ENCODE data around the gene TMPRSS6. TPM values are rescaled to one million over a fixed set of nuclear protein-coding genes. Genes with fewer than 3 reads are reported as not detected.

TMPRSS6 gene
- total and polyA plus RNA-seq, 2 of the 13 experiments (the other 11 are each of a cell fraction or from before 2014, with no cell fraction given): 4.2 to 4.8 TPM

DNA sequence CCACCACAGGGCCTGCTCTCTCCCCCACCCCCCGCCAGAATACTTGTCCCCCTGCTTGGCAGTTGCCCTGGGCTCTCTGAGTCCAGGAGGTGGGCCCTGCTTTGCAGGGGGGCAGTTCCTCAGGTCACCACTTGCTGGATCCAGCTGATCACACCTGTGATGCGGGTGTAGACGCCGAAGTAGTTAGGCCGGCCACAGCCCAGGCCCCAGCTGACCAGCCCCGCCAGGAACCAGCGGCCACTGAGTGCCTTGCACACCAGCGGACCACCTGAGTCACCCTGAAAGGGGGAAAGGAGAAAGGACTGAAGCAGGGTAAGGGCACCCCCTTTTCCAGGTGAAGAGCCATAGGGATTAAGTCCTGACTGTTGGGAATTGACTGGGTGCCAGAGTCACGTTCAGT is 43.6 kb downstream of the TMPRSS6 start:
- no peak overlapping the region for H3K4me2 ChIP-seq (ENCODE audit: low read depth, low read length)
- in situ Hi-C loops (cut with HindIII; ENCODE audit: extremely low pct_ligation_motif_present, low pct_unique_long_range_greater_than_20kb): no loop called here
- no peaks in the 10 kb centered on the region for H3K79me2 ChIP-seq (ENCODE audit: insufficient read depth, low read length)
- no peak overlapping the region for H3K4me3 ChIP-seq (replicated peaks in 1 of 3; ENCODE audit: insufficient read depth in 1 of 3, low read depth in 2 of 3, low read length in 3 of 3)
- H2AFZ ChIP-seq (ENCODE audit: low read length): no peak overlapping the region
- intact Hi-C loops (cut with micrococcal nuclease; ENCODE audit: unreplicated experiment): no loop called here
- no peak for DNase-seq (ENCODE audit: low spot score)
- no TSS peak for BruUV-seq (replicated peaks)
- CTCF ChIA-PET (ENCODE audit: low intra/inter-chr PET ratio, low total read pairs): no interaction called here
- no peak overlapping the region for H3K9ac ChIP-seq (ENCODE audit: insufficient read depth, low read depth, low read length)
- ATAC-seq: no peak
- peaks cover 19% of the 10 kb centered on the region for H3K4me1 ChIP-seq (ENCODE audit: insufficient read depth, low read length)
- H3K9me3 ChIP-seq (ENCODE audit: low read length): no peaks in the 10 kb centered on the region
- no peaks in the 10 kb centered on the region for H3K27me3 ChIP-seq (ENCODE audit: control insufficient read depth in 1 of 2, insufficient read depth in 2 of 2, low read length in 2 of 2)
- no peaks in the 10 kb centered on the region for H4K20me1 ChIP-seq (ENCODE audit: insufficient read depth, low read length)
- no peak overlapping the region for H3K27ac ChIP-seq (ENCODE audit: extremely low read length, insufficient read depth, low read length)
- POLR2A ChIA-PET: interaction anchor here (1.0 kb wide), 1 partner anchor 14 kb away, joined by 3 read pairs; no protein-coding TSS in a partner anchor
- no peak for TF ChIP-seq MAFG (CRISPR knock-in tag; IDR thresholded peaks at IDR 0.05)
- TF ChIP-seq ZNF333 (CRISPR knock-in tag; IDR thresholded peaks at IDR 0.05; ENCODE audit: borderline replicate concordance): no peak
- no peak for TF ChIP-seq ZNF383 (CRISPR knock-in tag; IDR thresholded peaks at IDR 0.05; ENCODE audit: borderline replicate concordance)
- TF ChIP-seq, protein P1, sequence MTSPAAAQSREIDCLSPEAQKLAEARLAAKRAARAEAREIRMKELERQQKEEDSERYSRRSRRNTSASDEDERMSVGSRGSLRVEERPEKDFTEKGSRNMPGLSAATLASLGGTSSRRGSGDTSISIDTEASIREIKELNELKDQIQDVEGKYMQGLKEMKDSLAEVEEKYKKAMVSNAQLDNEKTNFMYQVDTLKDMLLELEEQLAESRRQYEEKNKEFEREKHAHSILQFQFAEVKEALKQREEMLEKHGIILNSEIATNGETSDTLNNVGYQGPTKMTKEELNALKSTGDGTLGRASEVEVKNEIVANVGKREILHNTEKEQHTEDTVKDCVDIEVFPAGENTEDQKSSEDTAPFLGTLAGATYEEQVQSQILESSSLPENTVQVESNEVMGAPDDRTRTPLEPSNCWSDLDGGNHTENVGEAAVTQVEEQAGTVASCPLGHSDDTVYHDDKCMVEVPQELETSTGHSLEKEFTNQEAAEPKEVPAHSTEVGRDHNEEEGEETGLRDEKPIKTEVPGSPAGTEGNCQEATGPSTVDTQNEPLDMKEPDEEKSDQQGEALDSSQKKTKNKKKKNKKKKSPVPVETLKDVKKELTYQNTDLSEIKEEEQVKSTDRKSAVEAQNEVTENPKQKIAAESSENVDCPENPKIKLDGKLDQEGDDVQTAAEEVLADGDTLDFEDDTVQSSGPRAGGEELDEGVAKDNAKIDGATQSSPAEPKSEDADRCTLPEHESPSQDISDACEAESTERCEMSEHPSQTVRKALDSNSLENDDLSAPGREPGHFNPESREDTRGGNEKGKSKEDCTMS (CRISPR knock-in tag; conservative IDR thresholded peaks at IDR 0.05): no peak
- TF ChIP-seq FOXO1 (CRISPR knock-in tag; IDR thresholded peaks at IDR 0.05): no peak
- TF ChIP-seq ZKSCAN8 (CRISPR knock-in tag; IDR thresholded peaks at IDR 0.05; ENCODE audit: borderline replicate concordance): no peak
- TF ChIP-seq POLR2AphosphoS2 (IDR thresholded peaks at IDR 0.05; ENCODE audit: low read depth, low read length): no peak
- TF ChIP-seq MIER2 (CRISPR knock-in tag; IDR thresholded peaks at IDR 0.05): no peak
- TF ChIP-seq, protein P2, sequence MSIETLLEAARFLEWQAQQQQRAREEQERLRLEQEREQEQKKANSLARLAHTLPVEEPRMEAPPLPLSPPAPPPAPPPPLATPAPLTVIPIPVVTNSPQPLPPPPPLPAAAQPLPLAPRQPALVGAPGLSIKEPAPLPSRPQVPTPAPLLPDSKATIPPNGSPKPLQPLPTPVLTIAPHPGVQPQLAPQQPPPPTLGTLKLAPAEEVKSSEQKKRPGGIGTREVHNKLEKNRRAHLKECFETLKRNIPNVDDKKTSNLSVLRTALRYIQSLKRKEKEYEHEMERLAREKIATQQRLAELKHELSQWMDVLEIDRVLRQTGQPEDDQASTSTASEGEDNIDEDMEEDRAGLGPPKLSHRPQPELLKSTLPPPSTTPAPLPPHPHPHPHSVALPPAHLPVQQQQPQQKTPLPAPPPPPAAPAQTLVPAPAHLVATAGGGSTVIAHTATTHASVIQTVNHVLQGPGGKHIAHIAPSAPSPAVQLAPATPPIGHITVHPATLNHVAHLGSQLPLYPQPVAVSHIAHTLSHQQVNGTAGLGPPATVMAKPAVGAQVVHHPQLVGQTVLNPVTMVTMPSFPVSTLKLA (IDR thresholded peaks at IDR 0.05): no peak
- WGBS (ENCODE audit: low lambda C conversion rate): 0% methylated on average over 1 of the region's 9 CpGs
- no peak for FAIRE-seq
- H3K36me3 ChIP-seq (replicated peaks in 1 of 2; ENCODE audit: control insufficient read depth in 1 of 2, insufficient read depth in 2 of 2, low read length in 2 of 2): no peaks in the 10 kb centered on the region
